ENCODE data around the gene CCDC28A. TPM values are rescaled to one million over a fixed set of nuclear protein-coding genes. Genes with fewer than 3 reads are reported as not detected.

Gene CCDC28A
- total and polyA plus RNA-seq, 2 of the 4 experiments (the other 2 are of a cell fraction) = 6.8 to 8.0 TPM

- H3K4me1 ChIP-seq (ENCODE audit: control insufficient read depth, insufficient read depth, low read length) = no peaks in the 10 kb centered on the region
- TF ChIP-seq, protein P1, sequence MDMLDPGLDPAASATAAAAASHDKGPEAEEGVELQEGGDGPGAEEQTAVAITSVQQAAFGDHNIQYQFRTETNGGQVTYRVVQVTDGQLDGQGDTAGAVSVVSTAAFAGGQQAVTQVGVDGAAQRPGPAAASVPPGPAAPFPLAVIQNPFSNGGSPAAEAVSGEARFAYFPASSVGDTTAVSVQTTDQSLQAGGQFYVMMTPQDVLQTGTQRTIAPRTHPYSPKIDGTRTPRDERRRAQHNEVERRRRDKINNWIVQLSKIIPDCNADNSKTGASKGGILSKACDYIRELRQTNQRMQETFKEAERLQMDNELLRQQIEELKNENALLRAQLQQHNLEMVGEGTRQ (IDR thresholded peaks at IDR 0.05; ENCODE audit: low read depth, low read length) = no peak
- TF ChIP-seq CTCF (conservative IDR thresholded peaks at IDR 0.05; ENCODE audit: low read depth, low read length) (no peak), NFE2L2 (IDR thresholded peaks at IDR 0.05; ENCODE audit: low read depth, low read length) (peak; percentile 70), BHLHE40 (IDR thresholded peaks at IDR 0.05; ENCODE audit: low read depth, low read length) (no peak), MAFK (IDR thresholded peaks at IDR 0.05; ENCODE audit: low read depth, low read length) (peak; percentile 94)
- H3K9me1 ChIP-seq (ENCODE audit: insufficient read depth, low read length) = no peaks in the 10 kb centered on the region
- POLR2A ChIA-PET (ENCODE audit: unreplicated experiment) = no interaction called here
- H4K91ac ChIP-seq (ENCODE audit: insufficient read depth, low read depth, low read length) = no peak overlapping the region
- no peak overlapping the region for H2BK20ac ChIP-seq (ENCODE audit: low read depth, low read length)
- no peak overlapping the region for H2BK120ac ChIP-seq (ENCODE audit: low read depth, low read length)
- WGBS, 2 experiments (ENCODE audit: extremely low coverage in 2 of 2, insufficient read length in 1 of 2) = 100% methylated on average over 1 of the region's 4 CpGs; no CpG with 5 or more reads in 1 of the 2 experiments
- intact Hi-C loops (cut with micrococcal nuclease) = no loop called here
- H3K79me1 ChIP-seq (ENCODE audit: low read depth in 1 of 2, low read length in 2 of 2) = no peaks in the 10 kb centered on the region
- DNase-seq (peak; percentile 45), ATAC-seq (ENCODE audit: low read depth) (no peak)
- no peak overlapping the region for H2AK9ac ChIP-seq (replicated peaks; ENCODE audit: low read depth, low read length, poor library complexity)
- no peak overlapping the region for H4K5ac ChIP-seq (ENCODE audit: low read depth, low read length)
- no peak overlapping the region for H2BK15ac ChIP-seq (ENCODE audit: low read depth, low read length)
- H2AFZ ChIP-seq (replicated peaks; ENCODE audit: low read length, poor library complexity) = no peak overlapping the region
- H3K9me3 ChIP-seq (ENCODE audit: control insufficient read depth, insufficient read depth, low read length) = no peaks in the 10 kb centered on the region
- in situ Hi-C loops (cut with MboI; ENCODE audit: low sequenced_read_pairs) = no loop called here
- H4K8ac ChIP-seq (ENCODE audit: low read depth in 2 of 2, low read length in 2 of 2) = no peak overlapping the region
- H2BK5ac ChIP-seq (ENCODE audit: low read depth, low read length, poor library complexity, severe bottlenecking) = no peak overlapping the region
- no peak overlapping the region for H3K56ac ChIP-seq (ENCODE audit: extremely low read depth, insufficient read depth, low read length)
- no peak overlapping the region for H3K4me2 ChIP-seq (ENCODE audit: low read depth, low read length)
- H3K27ac ChIP-seq (ENCODE audit: insufficient read depth, low read length) = no peak overlapping the region
- no peak overlapping the region for H3K14ac ChIP-seq (replicated peaks; ENCODE audit: low read depth, low read length)
- peaks cover 7% of the 10 kb centered on the region; the same call in 1 of the 2 replicates for H3K36me3 ChIP-seq (ENCODE audit: control insufficient read depth, insufficient read depth, low read length)
- dilution Hi-C loops (cut with HindIII; ENCODE audit: low sequenced_read_pairs, unreplicated experiment) = no loop called here
- no peaks in the 10 kb centered on the region for H3K27me3 ChIP-seq (ENCODE audit: control insufficient read depth, insufficient read depth, low read length)
- H3K23ac ChIP-seq (ENCODE audit: low read depth, low read length) = no peak overlapping the region
- no peak overlapping the region for H3K4ac ChIP-seq (ENCODE audit: low read depth, low read length)
- no TSS peak for BruUV-seq (replicated peaks)
- H3K9ac ChIP-seq (ENCODE audit: low read depth, low read length) = no peak overlapping the region
- no peak overlapping the region for H3K4me3 ChIP-seq (ENCODE audit: insufficient read depth, low read depth, low read length)
- H3K18ac ChIP-seq (ENCODE audit: low read depth, low read length) = no peak overlapping the region
- no peak overlapping the region for H2AK5ac ChIP-seq (ENCODE audit: low read depth, low read length)
- no peaks in the 10 kb centered on the region for H4K20me1 ChIP-seq (ENCODE audit: insufficient read depth, low read length)
- CTCF ChIA-PET = interaction anchor here (0.6 to 0.7 kb wide), 2 partner anchors 20 to 33 kb away, joined by 4 read pairs; no protein-coding TSS in a partner anchor
These were observed 8.7 kb downstream of the CCDC28A start for GRCh38 chr6:138782243-138782642.
